ENCODE measurements around the gene MACROD1.

GRCh38 chr11:64100360-64100759 lies 65.6 kb downstream of the MACROD1 start:
- TF ChIP-seq CTCF (IDR thresholded peaks at IDR 0.05) (no peak), POLR2AphosphoS5 (IDR thresholded peaks at IDR 0.05) (no peak), POLR2A (IDR thresholded peaks at IDR 0.05) (no peak)

Measured in prostate gland (tissue), 2 donors.